Panc1 (cell line): Measurements from ENCODE around the gene BLOC1S3. TPM values are rescaled to one million over a fixed set of nuclear protein-coding genes. Genes with fewer than 3 reads are reported as not detected.

Experiments used
- ATAC-seq: fragments of 200-7000 bp; cut with Tn5 transposase; 2 replicates; pipeline ENCODE4 v1.9.1; 2020; ENCODE audit warnings: mild to moderate bottlenecking, moderate library complexity
- BruUV-seq: library from RNA; stranded (reverse); fragments of 400-500 nt; replicated peaks from 2 replicates; lab custom pipeline; 2021; lab: Mats Ljungman, UMichigan
- CTCF ChIA-PET: fragments of 300-600 bp; sonication (Branson Sonifier 250); formaldehyde crosslinking; loops from one replicate; lab custom pipeline; 2022; ENCODE audit warnings: antibody characterized with exemption; lab: Charles Lee
- POLR2A ChIA-PET: fragments of 300-600 bp; sonication (Branson Sonifier 250); formaldehyde crosslinking; loops from one replicate; lab custom pipeline; 2022; ENCODE audit warnings: antibody characterized with exemption; lab: Charles Lee
- DNase-seq: peaks from one replicate; pipeline ENCODE4 v3.0.0-alpha.2; 2010; ENCODE audit warnings: low read depth, low spot score
- H3K27ac ChIP-seq: 2 replicates; pipeline ENCODE4 v1.5.1; 2011; ENCODE audit warnings: mild to moderate bottlenecking, low read length, inconsistent platforms
- H3K27me3 ChIP-seq: fragments of 200-500 bp; sonication (Bioruptor generic); 2 replicates; pipeline ENCODE4 v1.6.0; 2014; ENCODE audit warnings: low read length, inconsistent platforms; ENCODE audit not compliant: control insufficient read depth, insufficient read depth
- H3K36me3 ChIP-seq: fragments of 200-500 bp; sonication (Bioruptor generic); 2 replicates; pipeline ENCODE4 v1.5.1; 2014; ENCODE audit warnings: inconsistent platforms, mild to moderate bottlenecking, low read length, moderate library complexity; ENCODE audit not compliant: control insufficient read depth, insufficient read depth
- H3K4me1 ChIP-seq: 2 replicates; pipeline ENCODE4 v1.5.1; 2011; ENCODE audit warnings: inconsistent platforms, mild to moderate bottlenecking, low read length, moderate library complexity; ENCODE audit not compliant: control insufficient read depth, insufficient read depth
- H3K4me3 ChIP-seq, 2 experiments: 2 replicates each; pipeline ENCODE4 v1.5.1; 2011 to 2012; ENCODE audit warnings: low read depth in 2 of 2, low read length in 2 of 2, mild to moderate bottlenecking in 2 of 2, inconsistent platforms in 1 of 2, moderate library complexity in 1 of 2
- H3K9me3 ChIP-seq: fragments of 200-500 bp; sonication (Bioruptor generic); 2 replicates; pipeline ENCODE4 v1.5.1; 2014; ENCODE audit warnings: low read depth, mild to moderate bottlenecking, inconsistent platforms, low read length, moderate library complexity; ENCODE audit not compliant: control insufficient read depth, insufficient read depth
- CTCF ChIP-seq: fragments of 450-650 bp; IDR thresholded peaks from 2 replicates; pipeline ENCODE4 v1.5.1; 2017; ENCODE audit warnings: mild to moderate bottlenecking
- POLR2AphosphoS5 ChIP-seq: IDR thresholded peaks from 2 replicates; pipeline ENCODE4 v1.6.1; 2012; ENCODE audit warnings: mild to moderate bottlenecking, low read depth, low read length, moderate library complexity
- SIN3A ChIP-seq: IDR thresholded peaks from 2 replicates; pipeline ENCODE4 v1.6.1; 2012; ENCODE audit warnings: low read depth, mild to moderate bottlenecking, low read length, moderate library complexity, borderline replicate concordance; ENCODE audit not compliant: insufficient read depth
- TCF7L2 ChIP-seq: IDR thresholded peaks from 2 replicates; pipeline ENCODE4 v1.6.1; 2011; ENCODE audit warnings: mild to moderate bottlenecking, low read depth, low read length, inconsistent platforms
- in situ Hi-C: cut with HindIII; loops from 2 replicates; pipeline ENCODE4 v1.10.0; 2016; ENCODE audit warnings: low sequenced_read_pairs, low pct_unique_long_range_greater_than_20kb
- intact Hi-C: fragments of 100-400 bp; cut with micrococcal nuclease; formaldehyde crosslinking; loops from one replicate; pipeline ENCODE4 v1.10.0; 2022; ENCODE audit not compliant: unreplicated experiment
- total RNA-seq: library from RNA; stranded (reverse); gene quantifications from one replicate; pipeline ENCODE4 v1.2.1, GENCODE V29; 2021; ENCODE audit not compliant: unreplicated experiment
- TF ChIP-seq, protein P1 (sequence below), 2 experiments: IDR thresholded peaks; 2 replicates each; pipeline ENCODE4 v1.6.1; 2011 to 2012; ENCODE audit warnings: low read depth in 2 of 2, control low read depth in 1 of 2, low read length in 1 of 2, mild to moderate bottlenecking in 1 of 2, moderate library complexity in 1 of 2; ENCODE audit not compliant: insufficient read depth in 1 of 2

BLOC1S3 gene
- total RNA-seq, 1 experiment from 2014 or later: 21.8 TPM

DNA sequence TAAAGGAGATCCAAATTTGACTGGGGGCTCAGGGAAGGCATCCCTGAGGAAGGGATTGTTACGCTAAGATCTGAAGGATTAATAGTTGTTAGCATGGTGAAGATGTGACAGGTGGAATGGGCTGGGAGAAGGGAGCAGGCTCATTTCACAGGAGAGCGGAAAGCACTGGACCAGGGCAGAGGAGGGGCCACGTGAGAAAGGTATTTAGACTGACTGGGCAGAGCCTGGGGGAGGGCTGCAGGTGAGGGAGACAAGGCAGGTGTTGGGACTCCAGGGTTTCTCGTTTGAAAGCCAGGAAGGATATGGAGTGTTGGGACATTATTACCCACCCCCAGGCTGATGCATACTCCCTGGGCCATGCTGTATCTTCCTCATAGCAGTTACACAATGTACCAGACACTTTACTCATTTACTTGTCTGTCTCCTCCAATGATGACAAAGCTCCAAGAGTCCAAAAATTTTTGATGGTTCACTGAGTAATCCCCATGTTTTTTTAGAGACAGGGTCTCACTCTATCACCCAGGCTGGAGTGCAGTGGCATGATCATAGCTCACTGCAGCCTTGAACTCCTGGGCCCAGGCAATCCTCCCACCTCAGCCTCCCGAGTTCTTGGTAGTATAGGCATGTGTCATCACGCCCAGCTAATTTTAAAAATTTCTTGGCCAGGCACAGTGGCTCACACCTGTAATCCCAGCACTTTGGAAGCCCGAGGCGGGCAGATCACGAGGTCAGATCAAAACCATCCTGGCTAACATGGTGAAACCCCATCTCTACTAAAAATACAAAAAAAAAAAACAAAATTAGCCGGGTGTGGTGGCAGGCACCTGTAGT, 2.9 kb upstream of the BLOC1S3 start:
- ATAC-seq: no peak
- Histone ChIP-seq H3K4me1 (no peaks in the 10 kb centered on the region), H3K27ac (no peak overlapping the region), H3K9me3 (no peaks in the 10 kb centered on the region), H3K27me3 (no peaks in the 10 kb centered on the region), H3K4me3 (no peak overlapping the region), H3K36me3 (no peaks in the 10 kb centered on the region)
- in situ Hi-C loops (no loop called here), intact Hi-C loops (no loop called here)
- ChIA-PET POLR2A (interaction anchor here (0.6 to 0.7 kb wide), 2 partner anchors 66 to 1530 kb away, joined by 3 to 5 read pairs; no protein-coding TSS in a partner anchor), CTCF (interaction anchor here (0.7 kb wide), 1 partner anchor 45 kb away, joined by 4 read pairs; no protein-coding TSS in a partner anchor)
- DNase-seq: no peak
- no TSS peak for BruUV-seq
- TF ChIP-seq TCF7L2: no peak
- TF ChIP-seq CTCF: no peak
- no peak for TF ChIP-seq POLR2AphosphoS5
- TF ChIP-seq, protein P1, sequence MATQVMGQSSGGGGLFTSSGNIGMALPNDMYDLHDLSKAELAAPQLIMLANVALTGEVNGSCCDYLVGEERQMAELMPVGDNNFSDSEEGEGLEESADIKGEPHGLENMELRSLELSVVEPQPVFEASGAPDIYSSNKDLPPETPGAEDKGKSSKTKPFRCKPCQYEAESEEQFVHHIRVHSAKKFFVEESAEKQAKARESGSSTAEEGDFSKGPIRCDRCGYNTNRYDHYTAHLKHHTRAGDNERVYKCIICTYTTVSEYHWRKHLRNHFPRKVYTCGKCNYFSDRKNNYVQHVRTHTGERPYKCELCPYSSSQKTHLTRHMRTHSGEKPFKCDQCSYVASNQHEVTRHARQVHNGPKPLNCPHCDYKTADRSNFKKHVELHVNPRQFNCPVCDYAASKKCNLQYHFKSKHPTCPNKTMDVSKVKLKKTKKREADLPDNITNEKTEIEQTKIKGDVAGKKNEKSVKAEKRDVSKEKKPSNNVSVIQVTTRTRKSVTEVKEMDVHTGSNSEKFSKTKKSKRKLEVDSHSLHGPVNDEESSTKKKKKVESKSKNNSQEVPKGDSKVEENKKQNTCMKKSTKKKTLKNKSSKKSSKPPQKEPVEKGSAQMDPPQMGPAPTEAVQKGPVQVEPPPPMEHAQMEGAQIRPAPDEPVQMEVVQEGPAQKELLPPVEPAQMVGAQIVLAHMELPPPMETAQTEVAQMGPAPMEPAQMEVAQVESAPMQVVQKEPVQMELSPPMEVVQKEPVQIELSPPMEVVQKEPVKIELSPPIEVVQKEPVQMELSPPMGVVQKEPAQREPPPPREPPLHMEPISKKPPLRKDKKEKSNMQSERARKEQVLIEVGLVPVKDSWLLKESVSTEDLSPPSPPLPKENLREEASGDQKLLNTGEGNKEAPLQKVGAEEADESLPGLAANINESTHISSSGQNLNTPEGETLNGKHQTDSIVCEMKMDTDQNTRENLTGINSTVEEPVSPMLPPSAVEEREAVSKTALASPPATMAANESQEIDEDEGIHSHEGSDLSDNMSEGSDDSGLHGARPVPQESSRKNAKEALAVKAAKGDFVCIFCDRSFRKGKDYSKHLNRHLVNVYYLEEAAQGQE (IDR thresholded peaks at IDR 0.05; ENCODE audit: insufficient read depth in 1 of 2, low read depth in 2 of 2, low read length in 1 of 2): no peak
- no peak for TF ChIP-seq SIN3A

GRCh38 chr19:45177817-45178261, 745 bp upstream of the BLOC1S3 start, which contains the start of gene TRAPPC6A:
TRAPPC6A (minus strand) TSS chr19:45178237; CDS start chr19:45178218, 19 bp downstream.
- intact Hi-C loops: no loop called here

More at GRCh38 chr19:45177817-45178261, 745 bp upstream of the BLOC1S3 start, which contains the start of gene TRAPPC6A:
- Histone ChIP-seq H3K4me1 (no peaks in the 10 kb centered on the region), H3K4me3 (peak within 1 kb of the TSS; percentile 88 to 90), H3K27me3 (no peaks in the 10 kb centered on the region), H3K36me3 (no peaks in the 10 kb centered on the region), H3K27ac (peak within 1 kb of the TSS; percentile 85), H3K9me3 (no peaks in the 10 kb centered on the region)
- peak; percentile 55; the same call in 1 of the 2 replicates for TF ChIP-seq POLR2AphosphoS5
- TF ChIP-seq, protein P1 (IDR thresholded peaks at IDR 0.05; ENCODE audit: insufficient read depth in 1 of 2, low read depth in 2 of 2, low read length in 1 of 2): no peak
- DNase-seq: no peak
- ATAC-seq: peak; percentile 5
- CTCF ChIA-PET: no interaction called here
- TSS peak; percentile 98 for BruUV-seq
- in situ Hi-C loops: no loop called here
- POLR2A ChIA-PET: interaction anchor here (0.7 kb wide), 1 partner anchor 26 kb away, joined by 5 read pairs; no protein-coding TSS in a partner anchor
